Neural cell (in vitro differentiated cells): Measurements from ENCODE around the gene TPRA1. TPM values are rescaled to one million over a fixed set of nuclear protein-coding genes. Genes with fewer than 3 reads are reported as not detected.

ENCODE experiments used
- H2AFZ ChIP-seq: fragments of 200-600, 300-800 bp; sonication (generic), shearing (Covaris generic); 2 replicates; pipeline ENCODE4 v1.6.0; 2014; ENCODE audit warnings: low read depth, mild to moderate bottlenecking, antibody characterized with exemption, low read length, moderate library complexity
- H3F3A ChIP-seq: fragments of 200-600 bp; shearing (Covaris generic); 2 replicates; pipeline ENCODE4 v1.6.1; 2016; ENCODE audit warnings: mild to moderate bottlenecking, moderate library complexity, mixed read lengths, antibody characterized with exemption, low read length; ENCODE audit not compliant: insufficient read depth, poor library complexity, severe bottlenecking
- H3K27ac ChIP-seq: fragments of 200-600, 300-800 bp; sonication (generic), shearing (Covaris generic); 2 replicates; pipeline ENCODE4 v1.5.1; 2014; ENCODE audit warnings: mild to moderate bottlenecking, low read length, moderate library complexity
- H3K27me3 ChIP-seq: fragments of 300-800, 200-600 bp; sonication (generic), shearing (Covaris generic); 2 replicates; pipeline ENCODE4 v1.6.0; 2014; ENCODE audit warnings: mild to moderate bottlenecking, low read depth, low read length, moderate library complexity; ENCODE audit not compliant: insufficient read depth
- H3K36me3 ChIP-seq: fragments of 300-800, 200-600 bp; sonication (generic), shearing (Covaris generic); 2 replicates; pipeline ENCODE4 v1.5.1; 2014; ENCODE audit warnings: mild to moderate bottlenecking, antibody characterized with exemption, low read length, moderate library complexity; ENCODE audit not compliant: insufficient read depth
- H3K4me2 ChIP-seq: fragments of 300-800, 200-600 bp; sonication (generic), shearing (Covaris generic); 2 replicates; pipeline ENCODE4 v1.6.0; 2014; ENCODE audit warnings: mild to moderate bottlenecking, low read length
- H3K4me3 ChIP-seq: fragments of 300-800, 200-600 bp; sonication (generic), shearing (Covaris generic); 2 replicates; pipeline ENCODE4 v1.5.1; 2014; ENCODE audit warnings: mild to moderate bottlenecking, low read length, moderate library complexity
- H3K79me2 ChIP-seq: fragments of 200-600 bp; shearing (Covaris generic); replicated peaks from 2 replicates; pipeline ENCODE4 v1.6.0; 2014; ENCODE audit warnings: mild to moderate bottlenecking, low read length, moderate library complexity; ENCODE audit not compliant: insufficient read depth
- H3K9ac ChIP-seq: fragments of 300-800, 200-600 bp; sonication (generic), shearing (Covaris generic); 2 replicates; pipeline ENCODE4 v1.6.1; 2016; ENCODE audit warnings: mild to moderate bottlenecking, low read length, mixed read lengths
- H3K9me2 ChIP-seq: fragments of 200-600 bp; shearing (Covaris generic); 2 replicates; pipeline ENCODE4 v1.6.1; 2016; ENCODE audit warnings: mild to moderate bottlenecking, low read length, mixed read lengths; ENCODE audit not compliant: insufficient read depth
- H3K9me3 ChIP-seq: fragments of 200-600, 300-800 bp; sonication (generic), shearing (Covaris generic); 2 replicates; pipeline ENCODE4 v1.6.1; 2016; ENCODE audit warnings: mild to moderate bottlenecking, mixed run types, low read length, moderate library complexity, mixed read lengths
- H4K20me1 ChIP-seq: fragments of 200-600 bp; shearing (Covaris generic); 2 replicates; pipeline ENCODE4 v1.6.1; 2016; ENCODE audit warnings: mild to moderate bottlenecking, mixed run types; ENCODE audit not compliant: insufficient read depth
- EP300 ChIP-seq: fragments of 450-650 bp; conservative IDR thresholded peaks from 2 replicates; pipeline ENCODE4 v1.6.1; 2014; ENCODE audit warnings: antibody characterized with exemption, mild to moderate bottlenecking, moderate library complexity; ENCODE audit not compliant: poor library complexity, severe bottlenecking
- EZH2 ChIP-seq: fragments of 200-600, 300-800 bp; shearing (Covaris generic), sonication (generic); IDR thresholded peaks from 2 replicates; pipeline ENCODE4 v1.6.1; 2014; ENCODE audit warnings: antibody characterized with exemption, low read length, borderline replicate concordance, mild to moderate bottlenecking; ENCODE audit not compliant: insufficient read depth, poor library complexity, severe bottlenecking
- MXI1 ChIP-seq: fragments of 450-650 bp; conservative IDR thresholded peaks from 2 replicates; pipeline ENCODE4 v1.6.1; 2014; ENCODE audit warnings: antibody characterized with exemption, mild to moderate bottlenecking; ENCODE audit not compliant: poor library complexity, severe bottlenecking
- POLR2AphosphoS5 ChIP-seq: IDR thresholded peaks from 2 replicates; pipeline ENCODE4 v1.6.1; 2012
- RAD21 ChIP-seq: fragments of 450-650 bp; conservative IDR thresholded peaks from 2 replicates; pipeline ENCODE4 v1.6.1; 2014; ENCODE audit warnings: antibody characterized with exemption, mild to moderate bottlenecking, moderate library complexity
- SMC3 ChIP-seq: fragments of 450-650 bp; conservative IDR thresholded peaks from 2 replicates; pipeline ENCODE4 v1.6.1; 2014; ENCODE audit warnings: antibody characterized with exemption, mild to moderate bottlenecking, moderate library complexity; ENCODE audit not compliant: poor library complexity
- TAF1 ChIP-seq: IDR thresholded peaks from 2 replicates; pipeline ENCODE4 v1.6.1; 2012; ENCODE audit warnings: low read depth
- polyA plus RNA-seq: library from polyadenylated mRNA; depleted of rRNA; stranded (reverse); fragments of >200 nt; gene quantifications from 2 replicates; pipeline ENCODE4 v1.2.3, GENCODE V29; 2014
- TF ChIP-seq, protein P1 (sequence below): IDR thresholded peaks from 2 replicates; pipeline ENCODE4 v1.6.1; 2012; ENCODE audit warnings: borderline replicate concordance

TPRA1 gene
- polyA plus RNA-seq, 1 donor from 2014 or later, result 26.5 TPM

DNA sequence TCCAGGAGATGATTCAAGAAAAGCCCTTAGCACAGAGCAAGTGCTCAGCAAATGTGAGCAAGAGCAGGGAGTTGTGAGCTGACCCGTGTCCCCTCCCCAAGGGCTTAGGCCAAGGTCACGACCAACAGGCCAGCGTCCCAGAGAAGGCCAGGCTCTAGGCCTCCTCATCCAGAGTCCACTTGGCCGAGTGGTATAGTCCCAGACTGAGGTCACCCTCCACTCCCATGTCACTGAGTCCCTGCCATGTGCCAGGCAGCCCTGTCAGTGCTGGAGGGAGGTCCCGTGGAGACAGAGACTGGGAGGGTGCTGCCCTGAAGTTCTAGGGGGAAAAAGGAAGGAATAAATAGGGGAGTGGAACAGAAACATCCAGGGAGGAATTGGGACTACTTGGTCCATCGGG is 44.0 kb downstream of the TPRA1 start:
- Histone ChIP-seq H3K9ac (peak overlapping the region; percentile 38), H3F3A (no peaks in the 10 kb centered on the region), H3K79me2 (no peaks in the 10 kb centered on the region), H3K27me3 (no peaks in the 10 kb centered on the region), H3K36me3 (no peaks in the 10 kb centered on the region), H3K9me2 (no peaks in the 10 kb centered on the region), H2AFZ (no peak overlapping the region), H3K4me3 (no peak overlapping the region), H3K4me2 (no peak overlapping the region), H3K27ac (no peak overlapping the region), H4K20me1 (no peaks in the 10 kb centered on the region), H3K9me3 (no peaks in the 10 kb centered on the region)
- TF ChIP-seq EZH2, result no peak
- TF ChIP-seq EP300, result no peak

DNA sequence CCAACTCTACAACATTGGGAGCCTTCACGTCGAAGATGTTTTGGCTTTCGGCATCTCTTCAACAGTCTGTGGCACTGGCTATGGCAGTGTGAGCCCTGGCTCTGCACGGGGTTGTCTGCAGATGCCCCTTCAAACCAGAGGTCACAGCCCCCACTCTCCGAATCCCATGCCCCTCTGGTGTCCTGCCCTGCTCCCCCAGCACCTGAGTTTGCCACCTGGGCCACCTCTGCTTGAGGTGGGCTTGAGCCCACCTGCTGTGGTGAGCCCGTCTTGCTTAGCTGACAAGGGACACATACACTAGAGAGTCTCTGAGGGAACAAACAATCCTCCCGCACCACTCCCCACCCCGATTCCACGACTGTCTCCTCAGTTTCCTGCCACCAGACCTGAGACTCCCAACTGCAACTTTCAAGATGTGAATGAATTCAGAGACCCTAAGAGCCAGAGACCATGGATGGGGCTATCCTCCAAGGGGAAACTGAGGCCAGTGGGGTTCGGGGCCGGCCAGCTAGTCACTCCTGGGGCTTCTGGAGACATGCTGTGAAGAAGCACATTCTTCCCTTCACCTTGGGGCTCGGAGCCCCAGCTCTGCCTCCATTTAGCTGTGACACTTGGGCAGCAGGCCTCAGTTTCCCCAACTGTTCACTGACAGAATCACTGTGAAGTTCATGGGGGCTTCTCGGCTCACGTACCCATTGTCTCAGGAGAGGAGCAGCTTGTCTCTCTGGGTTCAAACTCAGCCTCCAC is 44.6 kb downstream of the TPRA1 start:
- Histone ChIP-seq H3F3A (no peaks in the 10 kb centered on the region), H3K79me2 (no peaks in the 10 kb centered on the region), H3K9ac (no peak overlapping the region), H2AFZ (no peak overlapping the region), H3K4me2 (no peak overlapping the region), H3K4me3 (no peak overlapping the region), H4K20me1 (no peaks in the 10 kb centered on the region), H3K27me3 (no peaks in the 10 kb centered on the region), H3K27ac (no peak overlapping the region), H3K36me3 (no peaks in the 10 kb centered on the region), H3K9me2 (no peaks in the 10 kb centered on the region), H3K9me3 (no peaks in the 10 kb centered on the region)
- TF ChIP-seq EZH2 (no peak), RAD21 (no peak), MXI1 (no peak), POLR2AphosphoS5 (no peak), EP300 (no peak), TAF1 (no peak), SMC3 (no peak)
- TF ChIP-seq, protein P1, sequence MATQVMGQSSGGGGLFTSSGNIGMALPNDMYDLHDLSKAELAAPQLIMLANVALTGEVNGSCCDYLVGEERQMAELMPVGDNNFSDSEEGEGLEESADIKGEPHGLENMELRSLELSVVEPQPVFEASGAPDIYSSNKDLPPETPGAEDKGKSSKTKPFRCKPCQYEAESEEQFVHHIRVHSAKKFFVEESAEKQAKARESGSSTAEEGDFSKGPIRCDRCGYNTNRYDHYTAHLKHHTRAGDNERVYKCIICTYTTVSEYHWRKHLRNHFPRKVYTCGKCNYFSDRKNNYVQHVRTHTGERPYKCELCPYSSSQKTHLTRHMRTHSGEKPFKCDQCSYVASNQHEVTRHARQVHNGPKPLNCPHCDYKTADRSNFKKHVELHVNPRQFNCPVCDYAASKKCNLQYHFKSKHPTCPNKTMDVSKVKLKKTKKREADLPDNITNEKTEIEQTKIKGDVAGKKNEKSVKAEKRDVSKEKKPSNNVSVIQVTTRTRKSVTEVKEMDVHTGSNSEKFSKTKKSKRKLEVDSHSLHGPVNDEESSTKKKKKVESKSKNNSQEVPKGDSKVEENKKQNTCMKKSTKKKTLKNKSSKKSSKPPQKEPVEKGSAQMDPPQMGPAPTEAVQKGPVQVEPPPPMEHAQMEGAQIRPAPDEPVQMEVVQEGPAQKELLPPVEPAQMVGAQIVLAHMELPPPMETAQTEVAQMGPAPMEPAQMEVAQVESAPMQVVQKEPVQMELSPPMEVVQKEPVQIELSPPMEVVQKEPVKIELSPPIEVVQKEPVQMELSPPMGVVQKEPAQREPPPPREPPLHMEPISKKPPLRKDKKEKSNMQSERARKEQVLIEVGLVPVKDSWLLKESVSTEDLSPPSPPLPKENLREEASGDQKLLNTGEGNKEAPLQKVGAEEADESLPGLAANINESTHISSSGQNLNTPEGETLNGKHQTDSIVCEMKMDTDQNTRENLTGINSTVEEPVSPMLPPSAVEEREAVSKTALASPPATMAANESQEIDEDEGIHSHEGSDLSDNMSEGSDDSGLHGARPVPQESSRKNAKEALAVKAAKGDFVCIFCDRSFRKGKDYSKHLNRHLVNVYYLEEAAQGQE, result no peak

DNA sequence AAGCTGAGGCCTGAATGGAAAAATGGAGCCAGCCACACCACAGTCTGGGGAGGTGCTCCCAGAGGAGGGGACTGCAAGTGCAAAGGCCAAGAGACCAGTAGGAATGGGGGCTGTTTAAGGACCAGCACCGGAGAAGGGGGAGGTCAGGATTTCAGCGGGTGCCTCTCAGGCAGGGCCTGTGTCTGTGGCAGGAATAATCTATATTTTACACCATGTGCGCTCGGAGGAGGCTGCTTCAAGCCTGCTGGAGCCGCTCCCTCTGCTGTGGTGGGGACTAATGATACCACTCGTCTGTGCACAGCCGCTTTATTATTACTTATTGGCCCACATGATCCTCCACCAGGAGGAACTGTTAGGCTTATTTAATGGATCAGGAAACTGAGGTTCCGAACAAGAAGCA is 45.3 kb downstream of the TPRA1 start:
- TF ChIP-seq MXI1, result no peak
- no peak for TF ChIP-seq POLR2AphosphoS5
- TF ChIP-seq TAF1, result no peak
- Histone ChIP-seq H3K36me3 (no peaks in the 10 kb centered on the region), H3K9ac (peak overlapping the region; percentile 26), H3K9me2 (no peaks in the 10 kb centered on the region), H3K4me2 (no peak overlapping the region), H2AFZ (no peak overlapping the region), H3F3A (no peaks in the 10 kb centered on the region), H3K27ac (no peak overlapping the region), H3K27me3 (no peaks in the 10 kb centered on the region), H4K20me1 (no peaks in the 10 kb centered on the region), H3K4me3 (no peak overlapping the region), H3K9me3 (no peaks in the 10 kb centered on the region), H3K79me2 (no peaks in the 10 kb centered on the region)
